Stimulated activated CD4-positive, alpha-beta T cell treated with anti-CD3 and anti-CD28 coated beads, Interleukin-12 subunit alpha, Interleukin-12 subunit beta, amount 100 ng/mL, for 48 hours (primary cell): Measurements from ENCODE around the gene GPX4.

Experiments
- DNase-seq, 3 donors: peaks; one replicate each; pipeline ENCODE4 v3.0.0-alpha.2; 2020; ENCODE audit warnings: low read depth in 2 of 3, low spot score in 1 of 3

GPX4 gene

GRCh38 chr19:1130771-1131717 is 27.2 kb downstream of the GPX4 start:
- DNase-seq: peak in 1 of 3 donors; percentile 40

- peak; percentile 86 to 89 (median 87) for DNase-seq
These were observed 28.1 kb downstream of the GPX4 start for GRCh38 chr19:1131718-1132551.

- peak in 1 of 3 donors; percentile 41 for DNase-seq
These were observed 29.0 kb downstream of the GPX4 start for GRCh38 chr19:1132552-1133383.

GRCh38 chr19:1133471-1133929 is 29.7 kb downstream of the GPX4 start:
- DNase-seq: peak; percentile 79 to 86 (median 82)

- no peak for DNase-seq
These were observed 30.6 kb downstream of the GPX4 start for GRCh38 chr19:1134431-1134830.

GRCh38 chr19:1135454-1135853 is 31.7 kb downstream of the GPX4 start:
- no peak for DNase-seq

- no peak for DNase-seq
These were observed 32.4 kb downstream of the GPX4 start for GRCh38 chr19:1136201-1136600.

- DNase-seq: no peak
These were observed 33.0 kb downstream of the GPX4 start for GRCh38 chr19:1136621-1137317.

- DNase-seq: no peak
These were observed 34.3 kb downstream of the GPX4 start for GRCh38 chr19:1138121-1138520.

- no peak for DNase-seq
These were observed 35.3 kb downstream of the GPX4 start for GRCh38 chr19:1139126-1139525.

- DNase-seq: no peak
These were observed 36.7 kb downstream of the GPX4 start for GRCh38 chr19:1140272-1141027.

- DNase-seq: no peak
These were observed 38.1 kb downstream of the GPX4 start for GRCh38 chr19:1141944-1142343.

- DNase-seq: no peak
These were observed 40.1 kb downstream of the GPX4 start for GRCh38 chr19:1143828-1144399.

- no peak for DNase-seq
These were observed 40.9 kb downstream of the GPX4 start for GRCh38 chr19:1144741-1145140.

- DNase-seq: no peak
These were observed 42.0 kb downstream of the GPX4 start for GRCh38 chr19:1145635-1146411.

GRCh38 chr19:1146412-1146699 is 42.6 kb downstream of the GPX4 start:
- no peak for DNase-seq

GRCh38 chr19:1146858-1147780 is 43.3 kb downstream of the GPX4 start:
- no peak for DNase-seq
